ENCODE results near the gene MLLT10. TPM values are rescaled to one million over a fixed set of nuclear protein-coding genes. Genes with fewer than 3 reads are reported as not detected.
"Not testable (repeated sequence)": the region's sequence is repeated elsewhere in the genome, so short reads cannot be mapped to it uniquely, and the experiment has no call there.

Gene MLLT10
- total and polyA plus RNA-seq, 8 donors, result 39.9 to 55.2 (median 49.2) TPM

GRCh38 chr10:21715531-21716195 is 181.6 kb downstream of the MLLT10 start:
- no peaks in the 10 kb centered on the region for H3K4me1 ChIP-seq
- DNase-seq, result no peak
- no peaks in the 10 kb centered on the region for H3K27me3 ChIP-seq
- no peaks in the 10 kb centered on the region for H3K9me3 ChIP-seq
- no peak overlapping the region for H3K4me3 ChIP-seq
- H3K27ac ChIP-seq, result no peak overlapping the region
- intact Hi-C loops (cut with DNase I), result no loop called here
- H3K36me3 ChIP-seq, result peaks cover 0 to 46% of the 10 kb centered on the region in 2 donors
- peak; percentile 30 for ATAC-seq
- TF ChIP-seq CTCF (IDR thresholded peaks at IDR 0.05), result no peak

GRCh38 chr10:21717437-21718054 is 183.5 kb downstream of the MLLT10 start:
- ATAC-seq; DNase-seq; H3K4me3 ChIP-seq; H3K27ac ChIP-seq; H3K4me1 ChIP-seq; H3K27me3 ChIP-seq; H3K9me3 ChIP-seq; intact Hi-C loops (cut with DNase I): not testable (repeated sequence)
- H3K36me3 ChIP-seq, result peaks cover 0 to 46% of the 10 kb centered on the region in 2 donors

- H3K36me3 ChIP-seq, result peaks cover 0 to 30% of the 10 kb centered on the region in 2 donors
- H3K4me3 ChIP-seq, result no peak overlapping the region
- H3K27me3 ChIP-seq, result no peaks in the 10 kb centered on the region
- no peak overlapping the region for H3K27ac ChIP-seq
- no peak for TF ChIP-seq CTCF (IDR thresholded peaks at IDR 0.05)
- H3K9me3 ChIP-seq, result no peaks in the 10 kb centered on the region
- ATAC-seq (no peak), DNase-seq (no peak)
- intact Hi-C loops (cut with DNase I), result no loop called here
- peaks cover 7 to 9% of the 10 kb centered on the region in 2 donors for H3K4me1 ChIP-seq
Measured at GRCh38 chr10:21719502-21719901, 185.5 kb downstream of the MLLT10 start.

- H3K27me3 ChIP-seq, result no peaks in the 10 kb centered on the region
- no peak overlapping the region for H3K4me3 ChIP-seq
- H3K27ac ChIP-seq, result no peak overlapping the region
- no peak for TF ChIP-seq CTCF (IDR thresholded peaks at IDR 0.05)
- peaks cover 13 to 15% of the 10 kb centered on the region in 2 donors for H3K4me1 ChIP-seq
- DNase-seq (no peak), ATAC-seq (no peak)
- H3K36me3 ChIP-seq, result peaks cover 0 to 24% of the 10 kb centered on the region in 2 donors
- intact Hi-C loops (cut with DNase I), result no loop called here
- no peaks in the 10 kb centered on the region for H3K9me3 ChIP-seq
Measured at GRCh38 chr10:21720090-21720489, 186.1 kb downstream of the MLLT10 start.

- no peak overlapping the region for H3K4me3 ChIP-seq
Measured at GRCh38 chr10:21721000-21721665, 187.1 kb downstream of the MLLT10 start.

More at GRCh38 chr10:21721000-21721665, 187.1 kb downstream of the MLLT10 start:
- no peak for TF ChIP-seq CTCF (IDR thresholded peaks at IDR 0.05)
- Histone ChIP-seq H3K27ac (no peak overlapping the region), H3K4me1 (peaks cover 15 to 19% of the 10 kb centered on the region in 2 donors), H3K36me3 (peaks cover 0 to 17% of the 10 kb centered on the region in 2 donors), H3K27me3 (no peaks in the 10 kb centered on the region), H3K9me3 (no peaks in the 10 kb centered on the region)
- no peak for DNase-seq
- intact Hi-C loops (cut with DNase I), result no loop called here
- no peak for ATAC-seq
